Measurements from ENCODE around the gene ZMYM1.
"Not testable (repeated sequence)": the region's sequence is repeated elsewhere in the genome, so short reads cannot be mapped to it uniquely, and the experiment has no call there.

Gene ZMYM1

GRCh38 chr1:35126546-35126945 is 47.4 kb downstream of the ZMYM1 start:
- no peak overlapping the region for H3K4ac ChIP-seq (ENCODE audit: low read depth in 1 of 2, low read length in 2 of 2)
- H3K9me3 ChIP-seq (ENCODE audit: control insufficient read depth, low read length), result peaks cover 33% of the 10 kb centered on the region
- no peak overlapping the region for H4K8ac ChIP-seq (ENCODE audit: low read length)
- H3K4me2 ChIP-seq (ENCODE audit: low read length, poor library complexity, severe bottlenecking), result no peak overlapping the region
- no peaks in the 10 kb centered on the region for H3K36me3 ChIP-seq (ENCODE audit: control insufficient read depth in 1 of 2, insufficient read depth in 2 of 2, low read depth in 1 of 2, low read length in 2 of 2)
- H3K9ac ChIP-seq (ENCODE audit: low read length), result no peak overlapping the region
- H2AFZ ChIP-seq (ENCODE audit: low read depth, low read length), result no peak overlapping the region
- no peak overlapping the region for H4K91ac ChIP-seq (ENCODE audit: low read length)
- no peak overlapping the region for H2BK15ac ChIP-seq (ENCODE audit: low read depth, poor library complexity, severe bottlenecking)
- DNase-seq, result no peak
- 91% methylated on average over 1 of the region's 1 CpG for WGBS
- H3K27ac ChIP-seq (ENCODE audit: low read length, poor library complexity, severe bottlenecking), result no peak overlapping the region
- no peaks in the 10 kb centered on the region for H3K4me1 ChIP-seq (ENCODE audit: control insufficient read depth, insufficient read depth, low read depth, low read length)
- H3K27me3 ChIP-seq (ENCODE audit: control insufficient read depth in 1 of 2, insufficient read depth in 1 of 2, low read length in 2 of 2), result no peaks in the 10 kb centered on the region
- no peaks in the 10 kb centered on the region for H3K79me1 ChIP-seq (replicated peaks; ENCODE audit: low read length, poor library complexity, severe bottlenecking)
- no peak overlapping the region for H2AK5ac ChIP-seq (ENCODE audit: low read length, severe bottlenecking)
- H3K23ac ChIP-seq (ENCODE audit: low read length in 2 of 2), result no peak overlapping the region
- no peak overlapping the region for H3K4me3 ChIP-seq (ENCODE audit: insufficient read depth in 1 of 2, low read depth in 1 of 2, low read length in 2 of 2)
- H3K14ac ChIP-seq (ENCODE audit: low read length in 2 of 2), result no peak overlapping the region
- H2BK5ac ChIP-seq (ENCODE audit: low read depth, low read length, poor library complexity, severe bottlenecking), result no peak overlapping the region
- H2BK12ac ChIP-seq (ENCODE audit: low read length in 2 of 2), result no peak overlapping the region
- H3K18ac ChIP-seq (ENCODE audit: low read depth in 1 of 2, low read length in 2 of 2), result no peak overlapping the region
- H2BK120ac ChIP-seq (ENCODE audit: low read depth, low read length), result no peak overlapping the region

- Histone ChIP-seq H3K4ac (ENCODE audit: low read depth in 1 of 2, low read length in 2 of 2) (no peak overlapping the region), H3K9ac (ENCODE audit: low read length) (no peak overlapping the region), H3K27ac (ENCODE audit: low read length, poor library complexity, severe bottlenecking) (no peak overlapping the region), H3K27me3 (ENCODE audit: control insufficient read depth in 1 of 2, insufficient read depth in 1 of 2, low read length in 2 of 2) (no peaks in the 10 kb centered on the region), H2BK120ac (ENCODE audit: low read depth, low read length) (no peak overlapping the region), H3K36me3 (ENCODE audit: control insufficient read depth in 1 of 2, insufficient read depth in 2 of 2, low read depth in 1 of 2, low read length in 2 of 2) (no peaks in the 10 kb centered on the region), H3K4me1 (ENCODE audit: control insufficient read depth, insufficient read depth, low read depth, low read length) (no peaks in the 10 kb centered on the region), H2BK12ac (ENCODE audit: low read length in 2 of 2) (no peak overlapping the region), H3K18ac (ENCODE audit: low read depth in 1 of 2, low read length in 2 of 2) (no peak overlapping the region), H3K14ac (ENCODE audit: low read length in 2 of 2) (no peak overlapping the region), H3K23ac (ENCODE audit: low read length in 2 of 2) (no peak overlapping the region), H2BK15ac (ENCODE audit: low read depth, poor library complexity, severe bottlenecking) (no peak overlapping the region), H3K9me3 (ENCODE audit: control insufficient read depth, low read length) (peaks cover 33% of the 10 kb centered on the region), H3K79me1 (replicated peaks; ENCODE audit: low read length, poor library complexity, severe bottlenecking) (no peaks in the 10 kb centered on the region), H3K4me3 (ENCODE audit: insufficient read depth in 1 of 2, low read depth in 1 of 2, low read length in 2 of 2) (no peak overlapping the region), H2AFZ (ENCODE audit: low read depth, low read length) (no peak overlapping the region), H3K4me2 (ENCODE audit: low read length, poor library complexity, severe bottlenecking) (no peak overlapping the region), H4K91ac (ENCODE audit: low read length) (no peak overlapping the region), H4K8ac (ENCODE audit: low read length) (no peak overlapping the region), H2AK5ac (ENCODE audit: low read length, severe bottlenecking) (no peak overlapping the region), H2BK5ac (ENCODE audit: low read depth, low read length, poor library complexity, severe bottlenecking) (no peak overlapping the region)
- no peak for DNase-seq
These were observed 49.9 kb downstream of the ZMYM1 start for GRCh38 chr1:35129080-35129479.

- H3K4ac ChIP-seq (ENCODE audit: low read depth in 1 of 2, low read length in 2 of 2), result no peak overlapping the region
- H3K9ac ChIP-seq (ENCODE audit: low read length), result no peak overlapping the region
- H3K9me3 ChIP-seq (ENCODE audit: control insufficient read depth, low read length), result no peaks in the 10 kb centered on the region
- H2BK120ac ChIP-seq (ENCODE audit: low read depth, low read length), result no peak overlapping the region
- H3K14ac ChIP-seq (ENCODE audit: low read length in 2 of 2), result no peak overlapping the region
- no peak overlapping the region for H3K4me3 ChIP-seq (ENCODE audit: insufficient read depth in 1 of 2, low read depth in 1 of 2, low read length in 2 of 2)
- WGBS, result 89% methylated on average over 3 of the region's 3 CpGs
- no peak overlapping the region for H2AK5ac ChIP-seq (ENCODE audit: low read length, severe bottlenecking)
- H3K23ac ChIP-seq (ENCODE audit: low read length in 2 of 2), result no peak overlapping the region
- H2AFZ ChIP-seq (ENCODE audit: low read depth, low read length), result no peak overlapping the region
- no peak overlapping the region for H2BK5ac ChIP-seq (ENCODE audit: low read depth, low read length, poor library complexity, severe bottlenecking)
- no peaks in the 10 kb centered on the region for H3K4me1 ChIP-seq (ENCODE audit: control insufficient read depth, insufficient read depth, low read depth, low read length)
- H3K27ac ChIP-seq (ENCODE audit: low read length, poor library complexity, severe bottlenecking), result no peak overlapping the region
- no peak overlapping the region for H4K91ac ChIP-seq (ENCODE audit: low read length)
- no peak overlapping the region for H3K18ac ChIP-seq (ENCODE audit: low read depth in 1 of 2, low read length in 2 of 2)
- no peak overlapping the region for H4K8ac ChIP-seq (ENCODE audit: low read length)
- no peak overlapping the region for H2BK15ac ChIP-seq (ENCODE audit: low read depth, poor library complexity, severe bottlenecking)
- H3K36me3 ChIP-seq (ENCODE audit: control insufficient read depth in 1 of 2, insufficient read depth in 2 of 2, low read depth in 1 of 2, low read length in 2 of 2), result no peaks in the 10 kb centered on the region
- H2BK12ac ChIP-seq (ENCODE audit: low read length in 2 of 2), result no peak overlapping the region
- H3K79me1 ChIP-seq (replicated peaks; ENCODE audit: low read length, poor library complexity, severe bottlenecking), result no peaks in the 10 kb centered on the region
- H3K4me2 ChIP-seq (ENCODE audit: low read length, poor library complexity, severe bottlenecking), result no peak overlapping the region
- no peak for DNase-seq
- H3K27me3 ChIP-seq (ENCODE audit: control insufficient read depth in 1 of 2, insufficient read depth in 1 of 2, low read length in 2 of 2), result no peaks in the 10 kb centered on the region
These were observed 57.6 kb downstream of the ZMYM1 start for GRCh38 chr1:35136780-35137179.

DNA sequence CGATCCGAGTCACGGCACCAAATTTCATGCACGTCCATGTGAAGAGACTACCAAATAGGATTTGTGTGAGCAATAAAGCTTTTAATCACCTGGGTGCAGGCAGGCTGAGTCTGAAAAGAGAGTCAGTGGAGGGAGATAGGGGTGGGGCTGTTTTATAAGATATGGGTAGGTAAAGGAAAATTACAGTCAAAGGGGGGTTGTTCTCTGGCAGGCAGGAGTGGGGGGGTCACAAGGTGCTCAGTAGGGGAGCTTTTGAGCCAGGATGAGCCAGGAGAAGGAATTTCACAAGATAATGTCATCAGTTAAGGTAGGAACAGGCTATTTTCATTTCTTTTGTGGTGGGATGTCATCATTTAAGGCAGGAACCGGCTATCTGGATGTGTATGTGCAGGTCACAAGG is 58.4 kb downstream of the ZMYM1 start:
- 87% methylated on average over 5 of the region's 5 CpGs for whole genome bisulfite sequencing
- H3K27ac ChIP-seq (ENCODE audit: low read length, poor library complexity, severe bottlenecking); H2BK15ac ChIP-seq (ENCODE audit: low read depth, poor library complexity, severe bottlenecking); H2BK12ac ChIP-seq (ENCODE audit: low read length in 2 of 2); H2AK5ac ChIP-seq (ENCODE audit: low read length, severe bottlenecking); H4K91ac ChIP-seq (ENCODE audit: low read length); H4K8ac ChIP-seq (ENCODE audit: low read length); H2BK120ac ChIP-seq (ENCODE audit: low read depth, low read length); H3K79me1 ChIP-seq (replicated peaks; ENCODE audit: low read length, poor library complexity, severe bottlenecking); H3K27me3 ChIP-seq (ENCODE audit: control insufficient read depth in 1 of 2, insufficient read depth in 1 of 2, low read length in 2 of 2); H3K4ac ChIP-seq (ENCODE audit: low read depth in 1 of 2, low read length in 2 of 2); H3K9me3 ChIP-seq (ENCODE audit: control insufficient read depth, low read length); H2AFZ ChIP-seq (ENCODE audit: low read depth, low read length); H3K36me3 ChIP-seq (ENCODE audit: control insufficient read depth in 1 of 2, insufficient read depth in 2 of 2, low read depth in 1 of 2, low read length in 2 of 2); H3K4me1 ChIP-seq (ENCODE audit: control insufficient read depth, insufficient read depth, low read depth, low read length); H2BK5ac ChIP-seq (ENCODE audit: low read depth, low read length, poor library complexity, severe bottlenecking); H3K4me2 ChIP-seq (ENCODE audit: low read length, poor library complexity, severe bottlenecking); H3K9ac ChIP-seq (ENCODE audit: low read length); DNase-seq; H3K14ac ChIP-seq (ENCODE audit: low read length in 2 of 2); H3K18ac ChIP-seq (ENCODE audit: low read depth in 1 of 2, low read length in 2 of 2); H3K4me3 ChIP-seq (ENCODE audit: insufficient read depth in 1 of 2, low read depth in 1 of 2, low read length in 2 of 2); H3K23ac ChIP-seq (ENCODE audit: low read length in 2 of 2): not testable (repeated sequence)

Measured in mesenchymal stem cell (in vitro differentiated cells and primary cell).